GM12875 (cell line): ENCODE results near the gene PCNX2.
"Not testable (repeated sequence)": the region's sequence is repeated elsewhere in the genome, so short reads cannot be mapped to it uniquely, and the experiment has no call there.

Experiments used
- H3K4me3 ChIP-seq: one replicate; pipeline ENCODE4 v1.5.1; 2011; ENCODE audit warnings: low read depth, low read length, control low read depth
- CTCF ChIP-seq: IDR thresholded peaks from 2 replicates; pipeline ENCODE4 v1.5.1; 2011; ENCODE audit warnings: low read depth, mild to moderate bottlenecking, control low read depth, inconsistent platforms, low read length, moderate library complexity, borderline replicate concordance; ENCODE audit not compliant: insufficient read depth

The PCNX2 gene

GRCh38 chr1:233183226-233184020 lies 112.1 kb downstream of the PCNX2 start:
- H3K4me3 ChIP-seq, result no peak overlapping the region
- TF ChIP-seq CTCF, result no peak

GRCh38 chr1:233182587-233182986 lies 112.9 kb downstream of the PCNX2 start:
- H3K4me3 ChIP-seq, result no peak overlapping the region
- TF ChIP-seq CTCF, result no peak

- TF ChIP-seq CTCF, result no peak
- H3K4me3 ChIP-seq, result no peak overlapping the region
These were observed 114.7 kb downstream of the PCNX2 start for GRCh38 chr1:233180641-233181364.

- H3K4me3 ChIP-seq, result not testable (repeated sequence)
These were observed 115.9 kb downstream of the PCNX2 start for GRCh38 chr1:233179638-233180037.

- no peak for TF ChIP-seq CTCF
- H3K4me3 ChIP-seq, result no peak overlapping the region
These were observed 123.3 kb downstream of the PCNX2 start for GRCh38 chr1:233172201-233172600.

GRCh38 chr1:233170741-233171140 lies 124.8 kb downstream of the PCNX2 start:
- no peak for TF ChIP-seq CTCF

GRCh38 chr1:233168384-233168783 lies 127.1 kb downstream of the PCNX2 start:
- TF ChIP-seq CTCF, result no peak
- no peak overlapping the region for H3K4me3 ChIP-seq

More at GRCh38 chr1:233170741-233171140, 124.8 kb downstream of the PCNX2 start:
- H3K4me3 ChIP-seq, result no peak overlapping the region
